ENCODE data around the gene CAPZA2. TPM values are rescaled to one million over a fixed set of nuclear protein-coding genes. Genes with fewer than 3 reads are reported as not detected.

CAPZA2 gene
- total and polyA plus RNA-seq, 9 of the 15 experiments (the other 6 are each of a cell fraction or from before 2014, with no cell fraction given), result 67.0 to 524 (median 176) TPM

DNA sequence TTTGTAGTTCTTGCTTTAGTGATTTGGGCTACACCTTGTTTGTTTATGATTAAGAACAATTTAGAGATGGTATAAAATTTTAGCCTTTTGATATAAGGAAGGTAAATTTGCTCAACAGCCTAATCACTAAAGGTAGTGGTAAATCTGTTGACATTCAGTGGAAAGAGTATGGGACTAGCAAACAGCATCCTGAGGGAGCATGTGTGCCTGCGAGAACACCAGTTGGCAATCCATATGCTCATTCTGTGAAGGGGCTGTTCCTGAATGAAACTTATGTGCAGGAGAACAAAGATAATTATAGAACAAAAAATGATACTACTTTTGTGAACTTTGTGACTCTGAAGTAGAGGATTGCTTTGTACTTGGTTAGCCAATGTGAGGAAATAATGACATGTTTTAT lies 44.0 kb downstream of the CAPZA2 start:
- ChIA-PET CTCF (ENCODE audit: low intra/inter-chr PET ratio) (no interaction called here), POLR2A (no interaction called here)
- H3K9me1 ChIP-seq (ENCODE audit: control insufficient read depth, insufficient read depth, low read length), result no peaks in the 10 kb centered on the region
- no TSS peak for BruUV-seq (replicated peaks)
- no peak for FAIRE-seq
- no peaks in the 10 kb centered on the region for H3K27me3 ChIP-seq (ENCODE audit: control insufficient read depth in 2 of 2, insufficient read depth in 2 of 2, low read length in 2 of 2)
- intact Hi-C loops (cut with micrococcal nuclease) (no loop called here), in situ Hi-C loops (cut with MboI) (no loop called here)
- no peak for DNase-seq (ENCODE audit: extremely low read depth in 1 of 4, low spot score in 3 of 4)
- H3K4me1 ChIP-seq (replicated peaks in 1 of 2; ENCODE audit: control insufficient read depth in 2 of 2, insufficient read depth in 2 of 2, low read length in 2 of 2), result no peaks in the 10 kb centered on the region; a peak in 1 of 5 replicates
- no peak overlapping the region for H2AFZ ChIP-seq (ENCODE audit: low read depth, low read length)
- no peak overlapping the region for H3K27ac ChIP-seq (ENCODE audit: extremely low read depth, low read depth, low read length)
- ATAC-seq, result no peak
- H3K79me2 ChIP-seq (ENCODE audit: control insufficient read depth, insufficient read depth, low read length), result no peaks in the 10 kb centered on the region
- no peak overlapping the region for H3K9ac ChIP-seq (ENCODE audit: insufficient read depth in 1 of 2, low read depth in 2 of 2, low read length in 2 of 2)
- no peak overlapping the region for H3K4me3 ChIP-seq
- H3K4me2 ChIP-seq (ENCODE audit: insufficient read depth, low read length), result no peak overlapping the region
- H3K9me3 ChIP-seq (replicated peaks; ENCODE audit: control insufficient read depth, insufficient read depth, low read depth, low read length), result no peaks in the 10 kb centered on the region
- WGBS (ENCODE audit: insufficient coverage, low coverage, missing lambda C conversion rate), result 96% methylated on average over 1 of the region's 1 CpG
- peaks cover 73% of the 10 kb centered on the region for H3K36me3 ChIP-seq (ENCODE audit: control insufficient read depth, insufficient read depth, low read length)
- TF ChIP-seq CXXC5 (CRISPR knock-in tag; IDR thresholded peaks at IDR 0.05) (no peak), SRSF7 (optimal IDR thresholded peaks at IDR 0.05; ENCODE audit: low read depth, low read length) (no peak), TCF7L2 (IDR thresholded peaks at IDR 0.05; ENCODE audit: low read depth, low read length) (no peak), MCM5 (IDR thresholded peaks at IDR 0.05; ENCODE audit: low read depth) (no peak), IRF2 (CRISPR knock-in tag; IDR thresholded peaks at IDR 0.05) (no peak), CCNT2 (IDR thresholded peaks at IDR 0.05; ENCODE audit: borderline replicate concordance, extremely low read depth, insufficient read length, low read depth, low read length) (no peak), ZNF3 (CRISPR knock-in tag; IDR thresholded peaks at IDR 0.05) (no peak), PTRF (tag; IDR thresholded peaks at IDR 0.05) (no peak), RBM17 (IDR thresholded peaks at IDR 0.05; ENCODE audit: borderline replicate concordance, low read depth, low read length) (no peak), SETDB1 (IDR thresholded peaks at IDR 0.05; ENCODE audit: low read length) (no peak), SAP30 (IDR thresholded peaks at IDR 0.05; ENCODE audit: borderline replicate concordance, insufficient read depth, low read depth, low read length, poor library complexity, severe bottlenecking) (no peak)
- TF ChIP-seq, protein P1, sequence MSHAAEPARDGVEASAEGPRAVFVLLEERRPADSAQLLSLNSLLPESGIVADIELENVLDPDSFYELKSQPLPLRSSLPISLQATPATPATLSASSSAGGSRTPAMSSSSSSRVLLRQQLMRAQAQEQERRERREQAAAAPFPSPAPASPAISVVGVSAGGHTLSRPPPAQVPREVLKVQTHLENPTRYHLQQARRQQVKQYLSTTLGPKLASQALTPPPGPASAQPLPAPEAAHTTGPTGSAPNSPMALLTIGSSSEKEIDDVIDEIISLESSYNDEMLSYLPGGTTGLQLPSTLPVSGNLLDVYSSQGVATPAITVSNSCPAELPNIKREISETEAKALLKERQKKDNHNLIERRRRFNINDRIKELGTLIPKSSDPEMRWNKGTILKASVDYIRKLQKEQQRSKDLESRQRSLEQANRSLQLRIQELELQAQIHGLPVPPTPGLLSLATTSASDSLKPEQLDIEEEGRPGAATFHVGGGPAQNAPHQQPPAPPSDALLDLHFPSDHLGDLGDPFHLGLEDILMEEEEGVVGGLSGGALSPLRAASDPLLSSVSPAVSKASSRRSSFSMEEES (CRISPR knock-in tag; IDR thresholded peaks at IDR 0.05), result no peak
- TF ChIP-seq, protein P2, sequence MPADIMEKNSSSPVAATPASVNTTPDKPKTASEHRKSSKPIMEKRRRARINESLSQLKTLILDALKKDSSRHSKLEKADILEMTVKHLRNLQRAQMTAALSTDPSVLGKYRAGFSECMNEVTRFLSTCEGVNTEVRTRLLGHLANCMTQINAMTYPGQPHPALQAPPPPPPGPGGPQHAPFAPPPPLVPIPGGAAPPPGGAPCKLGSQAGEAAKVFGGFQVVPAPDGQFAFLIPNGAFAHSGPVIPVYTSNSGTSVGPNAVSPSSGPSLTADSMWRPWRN (IDR thresholded peaks at IDR 0.05; ENCODE audit: low read depth), result no peak
- H4K20me1 ChIP-seq (replicated peaks; ENCODE audit: control insufficient read depth, insufficient read depth, low read length), result no peaks in the 10 kb centered on the region

Measured in K562 (cell line).